HG03571 (cell line): ENCODE results near the gene EIF2AK2.
A peak's percentile ranks its signal among the peaks of the same experiment; 100 is the strongest.

Experiments
- ATAC-seq: cut with Tn5 transposase; IDR thresholded peaks from one replicate; pipeline ENCODE4 v1.9.1; 2021; ENCODE audit not compliant: unreplicated experiment

EIF2AK2 gene

DNA sequence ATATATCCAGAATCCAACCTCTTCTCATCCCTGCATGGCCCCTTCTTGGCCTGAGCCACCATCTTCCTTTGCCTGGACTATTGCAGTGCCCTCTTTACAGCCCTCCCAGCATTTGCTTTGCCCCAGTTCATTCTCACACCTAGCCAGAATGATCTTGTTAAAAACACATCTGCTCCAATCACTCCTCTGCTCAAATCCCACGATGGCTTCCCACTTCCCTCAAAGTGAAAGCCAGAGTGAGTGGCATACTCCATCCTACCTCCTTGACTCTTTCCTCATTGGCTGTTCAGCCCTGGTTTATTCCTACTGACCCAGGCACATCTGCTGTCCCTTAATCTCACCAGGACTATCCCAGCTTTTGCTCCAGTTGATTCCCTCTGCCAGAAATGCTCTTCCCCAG is 17.0 kb upstream of the EIF2AK2 start:
- no peak for ATAC-seq

DNA sequence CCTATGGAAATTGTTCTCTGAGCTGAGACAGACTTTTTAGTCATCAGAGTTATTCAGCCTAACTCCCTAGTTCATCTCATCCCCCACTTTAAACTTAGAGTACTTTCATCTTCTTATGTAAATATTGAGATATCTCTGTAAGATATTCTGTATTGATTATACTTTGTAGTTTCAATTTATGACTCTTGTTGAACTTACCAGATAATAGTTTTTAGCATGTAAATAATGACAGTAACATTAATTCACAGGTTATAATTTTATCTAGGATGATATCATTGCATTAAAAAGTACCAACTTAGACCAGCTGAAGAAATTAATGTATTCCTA is 14.8 kb upstream of the EIF2AK2 start:
- ATAC-seq: no peak

DNA sequence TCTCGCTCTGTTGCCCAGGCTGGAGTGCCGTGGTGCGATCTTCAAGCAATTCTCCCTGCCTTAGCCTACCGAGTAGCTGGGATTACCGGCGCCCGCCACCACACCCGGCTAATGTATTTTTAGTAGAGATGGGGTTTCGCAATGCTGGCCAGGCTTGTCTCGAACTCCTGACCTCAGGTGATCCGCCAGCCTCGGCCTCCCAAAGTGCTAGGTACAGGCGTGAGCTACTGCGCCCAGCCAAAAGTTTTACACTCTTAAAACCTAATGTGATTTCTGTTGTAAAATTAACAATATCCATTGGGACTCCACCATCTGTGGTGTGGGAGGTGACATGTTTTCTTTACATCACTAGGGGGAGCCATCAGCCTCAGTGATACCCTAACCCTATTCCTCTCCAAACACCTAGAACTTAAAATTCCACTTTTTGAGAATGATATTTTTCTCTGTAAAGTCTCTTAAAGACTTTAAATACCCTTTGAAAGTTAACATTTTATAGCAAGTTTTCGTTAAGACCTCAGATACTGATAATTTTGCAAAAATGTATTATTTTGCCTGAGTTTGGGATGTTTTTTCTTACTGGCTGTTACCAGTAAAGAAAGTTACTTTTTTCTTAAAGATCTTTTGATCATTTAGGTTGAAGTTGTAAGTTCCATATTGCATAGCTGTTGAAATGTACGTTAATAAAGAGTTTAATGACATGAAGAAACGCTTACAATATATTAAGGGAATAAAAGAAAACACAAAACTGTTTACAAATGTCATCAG is 11.6 kb upstream of the EIF2AK2 start:
- peak; percentile 55 for ATAC-seq

DNA sequence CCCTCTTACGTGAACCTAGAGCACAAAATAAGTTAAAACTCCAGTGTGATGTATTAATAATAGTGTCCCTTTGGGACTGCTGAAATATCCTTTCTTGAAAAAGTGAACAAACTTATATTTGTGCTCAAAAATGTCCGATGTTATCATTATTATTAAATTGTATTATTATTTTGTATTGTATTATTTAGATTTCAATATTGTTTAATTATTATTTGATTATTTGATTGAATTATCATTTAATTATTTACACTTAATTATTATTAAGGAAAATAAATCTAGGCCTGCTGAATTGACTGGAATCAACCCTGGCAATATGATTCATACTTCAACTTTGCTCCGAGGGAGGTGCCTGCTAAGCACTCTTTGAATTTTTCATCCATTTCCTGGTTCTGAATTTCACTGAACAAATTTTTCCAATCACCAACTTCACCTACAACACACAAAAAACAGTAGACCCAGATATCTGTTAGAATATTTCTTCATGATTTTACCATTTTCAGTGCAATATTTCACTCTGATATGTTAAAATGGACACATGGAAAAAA is 10.9 kb upstream of the EIF2AK2 start:
- no peak for ATAC-seq

- no peak for ATAC-seq
Observed at GRCh38 chr2:37164757-37165156, 8.0 kb upstream of the EIF2AK2 start.

DNA sequence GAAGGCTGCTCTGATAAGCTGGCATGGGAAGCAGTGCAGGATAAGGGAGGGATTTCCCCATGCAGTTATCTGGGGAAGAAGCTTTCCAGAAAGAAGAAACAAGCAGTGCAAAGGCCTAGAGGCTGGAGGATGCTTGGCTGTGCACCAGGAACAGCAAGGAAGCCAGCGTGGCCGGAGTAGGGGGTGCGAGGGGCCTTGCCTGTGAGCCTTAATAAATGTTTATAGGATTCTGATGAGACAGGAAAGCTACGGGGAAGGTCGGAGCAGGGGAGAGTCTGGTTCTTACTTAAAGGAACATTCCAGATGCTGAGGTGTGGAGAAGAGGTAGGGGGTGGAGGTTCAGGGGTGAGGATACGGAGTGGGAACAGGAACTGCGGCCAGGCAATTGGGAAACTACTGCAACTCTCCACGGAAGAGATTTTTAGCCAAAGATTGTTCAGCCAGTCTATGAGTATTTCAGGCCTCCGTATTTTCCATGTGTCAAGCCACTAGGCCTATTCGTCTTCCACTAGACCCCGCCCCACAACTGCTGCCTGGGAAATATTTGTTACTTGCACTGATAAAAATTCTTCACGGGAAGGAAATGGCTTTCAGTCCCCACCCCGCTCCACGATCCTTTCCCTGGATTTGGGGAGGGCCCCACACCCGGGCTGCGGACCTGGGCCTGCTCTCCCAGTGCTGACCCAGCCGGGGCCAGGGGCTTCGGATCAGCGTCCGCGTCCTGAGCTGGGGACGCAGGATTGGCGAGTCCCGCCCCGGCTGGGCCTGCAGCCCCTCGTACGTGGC is 516 bp downstream of the EIF2AK2 start:
- ATAC-seq: peak; percentile 32

GRCh38 chr2:37154785-37155184 is 2.0 kb downstream of the EIF2AK2 start:
- no peak for ATAC-seq

DNA sequence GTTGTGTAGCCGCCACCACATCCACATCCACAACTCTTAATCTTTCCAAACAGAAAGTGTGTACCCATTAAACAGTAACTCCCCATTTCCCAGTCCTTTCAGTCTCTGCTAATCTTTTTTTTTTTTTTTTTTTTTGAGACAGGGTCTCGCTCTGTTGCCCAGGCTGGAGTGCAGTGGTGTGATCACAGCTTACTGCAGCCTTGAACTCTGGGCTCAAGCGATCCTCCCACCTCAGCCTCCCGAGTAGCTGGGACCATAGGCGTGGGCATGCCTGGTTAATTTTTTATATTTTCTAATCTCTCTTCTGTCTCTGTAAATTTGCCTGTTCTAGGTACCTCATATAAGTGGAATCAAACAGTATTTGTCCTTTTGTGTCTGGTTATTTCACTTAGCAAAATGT is 3.6 kb downstream of the EIF2AK2 start:
- ATAC-seq: no peak

GRCh38 chr2:37149626-37150322 is 7.0 kb downstream of the EIF2AK2 start:
- ATAC-seq: no peak

DNA sequence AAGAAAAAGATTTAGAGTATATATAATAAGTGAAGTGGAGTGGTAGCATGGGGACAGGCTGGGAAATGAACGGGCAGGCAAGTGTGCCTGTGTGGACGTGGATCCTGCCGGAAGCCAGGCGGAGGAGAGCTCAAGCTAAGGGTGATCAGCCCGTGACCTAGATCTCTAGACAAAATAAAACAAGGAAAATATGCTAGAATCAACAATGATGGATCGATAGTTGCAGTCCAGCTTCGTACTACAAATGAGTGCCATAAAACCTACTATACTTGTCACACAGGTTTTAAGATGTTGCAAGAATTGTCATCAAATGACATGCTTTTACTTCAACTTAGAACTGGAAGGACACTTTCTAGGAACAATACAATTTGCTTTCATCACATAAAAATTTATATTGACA is 8.5 kb downstream of the EIF2AK2 start:
- ATAC-seq: no peak

DNA sequence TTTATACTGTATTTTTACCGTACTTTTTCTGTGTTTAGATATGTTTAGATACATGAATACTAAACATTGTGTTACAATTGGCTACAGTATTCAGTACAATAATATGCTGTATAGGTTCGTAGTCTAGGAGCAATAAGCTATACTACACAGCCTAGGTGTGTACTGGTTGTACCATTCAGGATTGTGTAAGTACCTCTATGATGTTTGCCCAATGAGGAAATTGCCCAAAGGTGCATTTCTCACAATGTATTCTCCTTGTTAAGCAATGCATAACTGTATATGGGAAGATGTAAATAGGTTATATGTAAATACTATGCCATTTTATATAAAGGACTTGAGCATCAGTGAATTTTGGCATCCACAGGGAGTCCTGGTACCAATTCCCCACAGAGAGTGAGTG is 10.7 kb downstream of the EIF2AK2 start:
- ATAC-seq: no peak

GRCh38 chr2:37143974-37144373 is 12.8 kb downstream of the EIF2AK2 start:
- ATAC-seq: no peak

- no peak for ATAC-seq
Observed at GRCh38 chr2:37142546-37142945, 14.2 kb downstream of the EIF2AK2 start.

DNA sequence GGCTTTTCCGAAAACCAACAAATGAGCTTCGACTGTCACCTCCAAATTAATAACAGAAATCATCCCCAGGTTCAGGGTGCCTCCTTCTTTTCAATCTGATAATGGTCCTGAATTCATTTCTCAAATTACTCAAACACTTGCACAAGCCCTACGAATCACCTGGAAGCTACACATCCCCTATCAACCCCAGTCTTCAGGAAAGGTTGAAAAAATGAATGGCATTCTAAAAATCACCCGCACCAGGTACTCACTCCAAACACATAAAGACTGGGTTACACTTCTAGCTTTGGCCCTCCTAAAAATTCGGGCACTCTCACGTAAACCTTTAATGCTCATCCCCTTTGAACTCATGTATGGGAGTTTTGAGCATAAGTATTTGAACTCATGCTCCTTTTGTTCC is 23.9 kb downstream of the EIF2AK2 start:
- no peak for ATAC-seq

GRCh38 chr2:37125416-37125815 is 31.4 kb downstream of the EIF2AK2 start:
- ATAC-seq: no peak

DNA sequence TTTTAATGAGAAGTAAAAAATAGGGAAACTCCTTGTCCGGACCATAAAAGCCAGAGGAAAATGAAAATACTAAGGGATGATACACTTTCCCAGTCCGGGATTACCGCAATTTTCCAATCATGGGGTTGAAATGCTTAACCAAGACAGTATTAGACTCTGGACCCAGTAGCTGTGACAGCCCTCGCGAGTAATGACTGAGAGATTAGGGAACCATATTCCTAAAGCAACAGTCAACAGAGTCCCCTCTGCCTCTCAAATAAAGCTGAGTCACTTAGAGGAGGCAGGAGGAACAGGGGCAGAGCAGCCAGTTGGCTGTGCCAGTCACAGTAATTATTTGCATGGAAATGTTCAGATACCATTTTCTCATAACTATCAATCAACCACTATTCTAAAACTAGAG is 37.6 kb downstream of the EIF2AK2 start:
- ATAC-seq: no peak

DNA sequence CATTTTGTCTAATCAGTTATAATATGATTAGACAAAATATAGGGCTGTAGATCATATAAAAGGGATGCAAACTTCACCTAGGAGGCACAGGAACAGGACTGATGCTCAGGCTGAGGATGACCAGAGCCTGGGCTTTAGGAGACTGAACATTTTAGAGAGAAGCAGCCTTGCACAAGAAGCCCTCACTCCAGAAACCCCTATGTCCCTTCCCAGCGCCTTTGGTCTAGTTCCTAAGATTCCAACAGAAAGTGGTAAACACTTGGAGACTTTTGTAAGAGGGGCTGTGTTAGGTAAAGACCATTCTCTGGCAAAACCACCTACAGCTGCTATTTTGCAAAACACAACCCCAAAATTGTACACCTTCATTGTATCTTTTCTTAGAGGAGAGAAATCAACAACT is 39.2 kb downstream of the EIF2AK2 start:
- ATAC-seq: no peak

GRCh38 chr2:37111958-37112357 is 44.8 kb downstream of the EIF2AK2 start:
- ATAC-seq: no peak

GRCh38 chr2:37110306-37111212 is 46.2 kb downstream of the EIF2AK2 start:
- ATAC-seq: no peak

DNA sequence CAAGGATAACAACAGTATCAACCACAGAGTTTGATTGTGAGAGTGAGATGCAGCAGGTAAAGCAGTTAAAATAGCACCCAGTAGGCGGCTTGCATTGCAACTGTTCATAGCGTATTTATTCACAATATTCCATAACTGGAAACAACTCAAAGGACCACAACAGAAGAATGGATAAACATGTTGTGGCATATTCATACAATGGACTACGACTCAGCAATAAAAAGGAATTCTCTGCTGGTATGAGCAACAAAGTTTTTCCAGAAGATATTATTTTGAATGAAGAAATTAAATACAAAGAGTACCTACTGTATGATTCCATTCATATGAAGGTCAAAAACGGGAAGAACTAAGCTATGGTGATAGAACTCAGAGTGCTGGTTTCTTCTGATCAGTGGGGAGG is 47.3 kb downstream of the EIF2AK2 start:
- ATAC-seq: no peak

DNA sequence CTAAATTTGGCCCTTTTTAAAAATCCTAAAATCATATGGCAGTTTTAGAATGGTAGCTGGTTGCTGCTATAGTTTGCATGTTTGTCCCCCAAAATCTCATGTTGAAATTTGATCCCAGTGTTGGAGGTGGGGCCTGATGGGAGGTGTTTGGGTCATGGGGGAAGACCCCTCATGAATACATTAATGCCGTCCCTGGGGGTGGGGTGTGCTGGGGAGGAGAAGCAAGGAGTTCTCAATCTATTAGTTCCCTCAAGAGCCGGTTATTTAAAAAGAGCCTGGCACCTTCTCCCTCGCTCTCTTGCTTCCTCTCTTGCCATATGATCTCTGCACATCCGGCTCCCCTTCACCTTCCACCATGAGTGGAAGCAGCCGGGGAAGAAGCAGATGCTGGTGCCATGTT is 51.6 kb downstream of the EIF2AK2 start:
- ATAC-seq: no peak
